ENCODE data around the gene QRFPR.
"Not testable (repeated sequence)": the region's sequence is repeated elsewhere in the genome, so short reads cannot be mapped to it uniquely, and the experiment has no call there.

QRFPR gene

DNA sequence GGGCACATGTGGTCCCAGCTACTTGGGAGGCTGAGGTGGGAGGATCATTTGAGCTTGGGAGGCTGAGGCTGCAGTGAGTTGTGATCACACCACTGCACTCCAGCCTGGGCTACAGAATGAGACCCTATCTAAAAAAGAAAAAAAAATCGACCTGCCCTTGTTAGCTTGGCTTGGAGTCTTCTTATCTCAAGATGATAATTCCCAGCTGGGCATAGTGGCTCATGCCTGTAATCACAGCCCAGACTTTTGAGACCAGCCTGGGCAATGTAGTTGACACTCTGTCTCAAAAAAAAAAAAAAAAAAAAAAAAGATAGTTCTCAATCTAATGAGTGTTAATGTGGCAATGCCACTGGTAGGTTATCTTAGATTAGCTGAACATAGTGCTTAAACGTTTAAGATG, 41.0 kb downstream of the QRFPR start:
- no peak for DNase-seq (ENCODE audit: low spot score)

DNA sequence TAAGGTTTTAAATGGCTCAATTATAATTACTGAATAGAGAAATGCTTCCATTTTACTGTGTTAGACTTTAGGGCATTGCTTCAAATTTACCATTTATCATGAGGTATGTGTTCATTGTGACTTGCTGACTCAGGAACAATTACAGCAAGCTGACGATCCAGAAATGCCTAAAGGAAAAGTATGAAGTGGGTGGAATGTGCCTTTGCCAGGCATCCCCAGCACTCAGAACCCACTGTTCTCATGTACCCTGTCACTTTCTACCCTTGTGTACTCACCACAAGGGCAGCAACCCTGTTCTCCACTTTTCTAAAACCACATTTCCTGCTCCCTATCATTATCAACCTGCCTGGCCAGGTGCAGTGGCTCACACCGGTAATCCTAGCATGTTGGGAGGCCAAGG, 41.5 kb downstream of the QRFPR start:
- DNase-seq (ENCODE audit: low spot score), result no peak

DNA sequence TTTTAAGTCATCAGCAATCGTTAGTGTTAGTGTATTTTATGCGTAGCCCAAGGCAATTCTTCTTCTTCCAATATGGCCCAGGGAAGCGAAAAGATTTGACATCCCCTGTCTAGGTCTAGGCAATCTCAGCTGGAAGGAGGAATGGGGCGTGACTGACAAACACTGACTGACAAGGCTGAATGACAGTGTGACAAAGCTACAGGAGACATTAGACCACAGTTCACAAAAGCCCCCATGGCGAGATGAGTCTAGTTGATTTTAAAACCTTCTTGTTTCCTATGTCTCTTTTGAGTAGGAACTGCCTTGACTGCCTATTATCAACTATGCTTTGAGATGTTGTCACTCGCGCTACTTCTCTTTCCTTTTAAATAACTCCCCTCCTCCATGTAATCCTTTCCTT, 42.3 kb downstream of the QRFPR start:
- DNase-seq (ENCODE audit: low spot score), result no peak

DNA sequence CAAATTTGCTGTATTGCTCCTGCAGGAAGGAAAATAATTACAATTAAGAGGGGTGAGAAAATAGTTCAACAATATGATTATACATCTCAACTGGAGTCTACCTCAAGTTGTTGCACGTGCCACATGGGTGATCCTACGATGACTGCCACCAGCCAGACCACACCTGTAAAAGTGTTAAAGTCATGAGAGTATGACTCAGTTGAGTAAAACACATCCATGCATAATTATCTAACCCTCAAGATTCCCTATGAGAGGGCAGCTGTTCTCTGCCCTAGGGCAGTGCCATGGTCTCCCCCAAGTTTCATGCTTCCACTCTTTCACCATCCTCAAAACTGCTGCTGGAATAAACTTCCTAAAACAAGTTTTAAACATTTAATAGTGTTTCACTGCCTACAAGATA, 44.1 kb downstream of the QRFPR start:
- no peak for DNase-seq (ENCODE audit: low spot score)

DNA sequence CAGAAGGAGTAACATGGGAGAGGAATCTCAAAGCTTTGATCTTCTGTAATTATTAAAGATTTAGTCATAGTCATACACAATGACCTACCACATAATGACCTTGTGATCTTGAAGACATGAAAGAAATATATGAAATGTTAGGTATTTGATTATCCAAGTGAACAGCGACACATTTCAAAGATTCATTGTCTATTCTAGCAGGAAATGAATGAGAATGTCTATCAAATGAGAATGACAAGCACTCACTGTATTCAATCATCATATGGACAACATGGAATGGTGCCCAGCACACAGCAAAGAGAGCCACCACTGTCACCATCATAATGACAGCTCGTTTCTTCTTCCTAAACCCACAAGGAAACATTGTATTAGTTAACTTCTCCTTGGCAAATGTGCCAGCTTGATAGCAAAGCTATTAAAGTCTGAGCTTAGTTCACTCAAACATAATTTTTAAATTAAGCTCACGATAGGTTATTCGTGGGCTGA, 50.6 kb downstream of the QRFPR start:
- no peak for DNase-seq (ENCODE audit: low spot score)

DNA sequence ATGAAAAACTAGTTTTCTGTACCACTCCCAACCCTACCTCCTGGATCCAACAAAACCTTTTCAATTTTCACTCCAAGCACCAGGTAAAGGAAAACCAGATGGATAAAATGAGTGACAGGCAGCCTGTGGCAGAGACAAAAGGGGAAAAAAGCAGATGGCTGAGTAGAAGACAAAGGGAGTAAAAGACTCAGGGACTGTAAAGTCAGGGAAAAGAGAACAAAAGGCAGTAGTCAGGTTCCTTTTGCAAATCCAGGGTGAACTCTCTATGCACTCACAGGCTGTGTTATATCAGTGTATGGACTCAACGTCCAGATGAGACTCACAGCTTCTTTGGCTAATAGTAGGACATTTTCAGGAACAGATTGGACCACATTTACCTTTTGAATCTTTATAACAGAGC, 54.2 kb downstream of the QRFPR start:
- DNase-seq (ENCODE audit: low spot score), result no peak

DNA sequence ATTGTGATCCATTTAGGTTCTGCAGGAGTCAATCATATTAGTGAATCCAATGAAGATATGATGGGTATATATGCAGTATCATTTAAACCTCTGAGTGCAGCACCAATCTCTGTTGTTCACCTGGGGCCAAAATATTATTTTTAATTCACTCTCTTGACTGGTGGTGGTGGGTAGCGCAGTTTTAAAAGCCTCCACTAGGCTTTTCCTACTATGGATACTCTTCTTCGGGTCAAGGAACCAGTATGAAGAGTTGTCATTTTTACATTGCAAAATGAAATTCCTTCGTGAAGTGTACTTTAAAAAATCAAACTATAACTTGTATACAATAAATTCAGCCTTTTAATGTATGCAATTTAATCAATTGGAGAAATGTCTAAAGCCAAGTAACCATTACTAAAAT, 56.5 kb downstream of the QRFPR start:
- no peak for DNase-seq (ENCODE audit: low spot score)

DNA sequence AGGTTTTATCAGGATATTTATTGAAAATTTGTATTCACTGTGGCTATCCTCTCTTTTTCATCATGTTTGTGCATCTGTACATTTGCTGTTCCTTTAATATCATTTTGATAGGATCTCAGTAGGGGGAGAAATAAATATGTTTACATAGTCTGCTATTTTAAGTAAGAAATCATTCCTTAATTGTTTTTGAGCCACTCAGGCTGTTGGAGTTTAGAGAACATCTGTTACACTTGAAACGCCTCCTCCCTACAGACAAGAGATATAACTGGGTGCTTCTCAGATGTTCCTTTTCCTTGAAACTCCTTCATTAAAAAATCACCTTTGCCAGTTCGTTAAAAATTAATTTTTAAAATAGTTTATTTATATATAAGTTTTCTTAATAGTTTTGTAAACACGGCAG, 59.4 kb downstream of the QRFPR start:
- no peak for DNase-seq (ENCODE audit: low spot score)

DNA sequence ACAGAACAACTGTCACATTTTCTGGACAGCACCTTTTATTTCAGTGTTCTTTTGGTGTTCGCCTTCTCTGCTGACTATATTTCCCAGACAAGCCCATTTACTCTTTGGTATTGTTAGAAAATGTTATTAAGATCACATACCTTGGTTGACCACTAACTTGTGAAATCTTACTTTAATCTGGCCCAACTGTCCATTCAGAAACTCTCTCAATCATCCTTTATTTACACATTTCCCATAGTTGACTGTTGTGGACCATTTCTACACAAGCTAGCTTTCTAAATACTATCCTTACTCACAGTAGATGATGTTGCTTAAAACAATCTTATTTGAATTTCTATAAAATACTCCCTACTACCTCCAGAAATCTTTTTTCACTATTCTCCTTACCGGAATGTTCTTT, 64.7 kb downstream of the QRFPR start:
- DNase-seq (ENCODE audit: low spot score), result no peak

DNA sequence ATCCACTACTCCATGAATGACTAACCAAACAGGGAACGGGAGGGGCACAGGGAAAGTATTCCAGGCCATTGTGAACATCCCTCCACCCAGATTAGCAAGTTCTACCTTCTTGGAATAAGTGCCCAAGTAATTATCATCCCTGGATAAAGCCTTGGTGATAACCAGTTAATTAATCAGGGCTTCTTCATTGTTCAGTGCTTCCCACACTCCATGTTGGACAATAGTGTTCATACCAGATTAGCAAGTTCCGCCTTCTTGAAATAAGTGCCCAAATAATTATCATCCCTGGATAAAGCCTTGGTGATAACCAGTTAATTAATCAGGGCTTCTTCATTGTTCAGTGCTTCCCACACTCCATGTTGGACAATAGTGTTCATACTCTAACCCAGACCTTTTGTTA, 67.4 kb downstream of the QRFPR start:
- not testable (repeated sequence) for DNase-seq (ENCODE audit: low spot score)

DNA sequence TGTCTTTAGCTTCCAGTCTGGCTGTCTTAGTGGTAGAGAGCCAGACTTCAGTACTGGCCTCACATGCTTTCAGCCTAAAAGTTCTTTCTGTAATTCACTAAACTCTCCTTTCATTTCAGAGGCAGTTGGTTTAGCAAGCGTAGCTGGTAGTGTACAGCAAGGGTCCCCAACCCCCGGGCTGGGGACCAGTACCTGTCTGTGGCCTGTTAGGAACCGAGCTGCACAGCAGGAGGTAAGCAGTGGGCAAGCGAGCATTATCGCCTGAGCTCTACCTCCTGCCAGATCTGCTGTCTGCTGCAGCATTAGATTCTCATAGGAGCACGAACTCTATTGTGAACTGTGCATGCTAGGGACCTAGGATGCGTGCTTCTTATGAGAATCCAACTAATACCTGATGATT, 72.0 kb downstream of the QRFPR start:
- DNase-seq (ENCODE audit: low spot score), result no peak

DNA sequence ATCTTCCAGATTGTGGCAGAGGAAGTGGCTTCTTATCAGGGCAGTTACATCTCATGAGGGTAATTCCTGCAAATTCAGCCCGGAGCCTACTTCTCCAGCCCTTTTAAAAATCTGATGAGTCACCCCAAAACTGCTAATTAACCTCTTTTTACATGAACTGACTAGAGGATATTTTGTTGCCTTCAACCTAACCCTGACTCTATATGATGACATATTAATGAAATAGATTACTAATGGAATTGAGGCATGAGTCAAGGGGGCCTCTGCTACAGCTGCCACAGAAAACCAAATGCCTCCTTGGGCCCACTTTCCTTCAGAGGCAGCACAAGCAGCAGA, 72.5 kb downstream of the QRFPR start:
- DNase-seq (ENCODE audit: low spot score), result no peak

DNA sequence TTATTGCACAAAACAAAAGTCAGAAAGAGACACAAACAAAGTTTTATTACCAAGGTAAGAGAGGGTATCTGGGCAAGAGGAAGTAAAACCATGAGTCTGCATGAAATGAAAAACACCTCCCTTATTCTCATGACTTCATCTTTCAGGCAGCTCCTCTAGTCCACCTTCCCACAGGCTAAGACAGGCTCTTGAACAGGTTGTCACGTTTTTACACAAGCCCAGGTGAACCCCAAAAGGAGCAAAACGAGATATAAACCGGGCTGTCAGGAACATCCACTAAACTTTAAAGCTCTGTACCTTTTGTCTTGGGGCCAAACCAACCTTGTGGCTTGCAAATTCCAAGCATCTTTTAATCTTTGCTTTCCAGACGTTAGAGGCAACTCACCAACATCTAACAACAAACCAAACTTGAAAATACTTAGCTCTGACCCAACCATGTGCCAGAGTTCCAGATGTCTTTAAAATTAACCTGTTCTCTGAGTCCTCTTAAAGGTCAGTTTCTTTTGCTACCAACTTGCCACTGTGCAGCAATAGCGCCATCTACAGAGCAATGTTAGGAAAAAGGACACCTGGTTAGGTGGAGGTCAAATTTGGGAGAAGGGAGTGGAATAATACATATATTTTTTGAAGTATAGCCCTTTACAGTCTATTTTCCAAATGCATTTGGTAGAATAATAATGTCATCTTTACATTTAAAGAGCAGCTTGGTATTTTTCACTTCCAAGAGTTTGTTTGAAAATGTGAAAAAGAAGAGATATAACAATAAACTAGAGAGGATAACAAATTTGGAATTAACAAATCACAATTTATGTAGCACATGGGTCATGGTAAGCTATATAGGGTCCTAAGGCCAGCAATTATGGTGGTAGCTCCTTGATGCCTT, 73.1 kb downstream of the QRFPR start:
- peak; percentile 24 for DNase-seq (ENCODE audit: low spot score)

DNA sequence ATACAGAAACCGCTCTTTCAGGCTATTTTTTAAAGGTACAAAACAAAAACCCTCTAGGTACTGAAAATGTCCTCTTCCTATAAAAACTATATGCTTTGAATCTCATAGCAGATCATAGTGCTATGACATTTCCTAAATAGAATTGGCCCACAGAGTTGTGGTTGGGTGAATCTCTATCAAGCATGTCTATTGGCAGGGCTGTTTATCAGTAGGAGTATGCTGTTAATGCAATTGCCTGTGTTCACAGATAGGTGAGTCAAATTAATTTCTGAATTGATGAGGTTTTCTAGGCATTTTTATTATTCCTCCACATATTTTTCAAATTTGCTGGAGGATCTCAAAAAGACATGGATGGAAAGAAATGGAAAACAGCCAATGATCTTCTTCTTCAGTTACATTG, 73.9 kb downstream of the QRFPR start:
- no peak for DNase-seq (ENCODE audit: low spot score)

DNA sequence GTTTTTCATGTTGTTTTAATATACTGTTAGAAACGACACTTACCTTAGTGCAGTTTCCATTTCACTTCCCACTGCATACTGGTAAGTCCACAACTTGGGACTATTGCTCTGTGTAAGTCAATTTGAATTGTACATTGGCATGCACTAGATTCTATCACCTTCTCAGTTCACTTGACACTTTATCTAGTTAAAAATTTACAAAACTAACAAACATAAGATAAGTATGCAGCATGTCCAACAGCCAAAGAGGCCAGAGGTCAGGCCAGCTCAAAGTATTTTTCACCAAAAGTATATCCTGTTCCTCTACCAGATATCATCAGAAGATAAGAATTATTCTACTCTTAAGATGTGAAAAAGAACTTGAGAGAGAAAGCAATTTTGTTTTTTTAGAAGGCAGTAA, 75.9 kb downstream of the QRFPR start:
- no peak for DNase-seq (ENCODE audit: low spot score)

DNA sequence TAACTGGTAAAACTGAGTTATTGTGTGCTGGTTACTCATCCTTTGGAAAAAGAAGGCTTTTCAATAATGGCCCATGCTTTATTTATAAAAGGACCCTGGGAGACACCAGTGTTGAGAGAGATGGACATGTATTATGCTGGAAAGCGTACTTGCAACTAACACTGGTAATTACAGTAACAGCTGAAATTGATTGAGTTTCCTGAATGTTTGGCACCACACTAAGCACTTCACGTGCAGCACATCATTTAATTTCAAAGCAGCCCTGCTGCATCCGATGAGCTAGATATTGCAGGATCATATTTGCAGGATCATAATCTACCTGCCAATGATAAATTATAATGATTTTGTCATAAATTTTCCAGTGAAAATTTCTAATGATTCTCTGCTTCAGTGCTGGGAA, 81.5 kb downstream of the QRFPR start:
- DNase-seq (ENCODE audit: low spot score), result no peak

DNA sequence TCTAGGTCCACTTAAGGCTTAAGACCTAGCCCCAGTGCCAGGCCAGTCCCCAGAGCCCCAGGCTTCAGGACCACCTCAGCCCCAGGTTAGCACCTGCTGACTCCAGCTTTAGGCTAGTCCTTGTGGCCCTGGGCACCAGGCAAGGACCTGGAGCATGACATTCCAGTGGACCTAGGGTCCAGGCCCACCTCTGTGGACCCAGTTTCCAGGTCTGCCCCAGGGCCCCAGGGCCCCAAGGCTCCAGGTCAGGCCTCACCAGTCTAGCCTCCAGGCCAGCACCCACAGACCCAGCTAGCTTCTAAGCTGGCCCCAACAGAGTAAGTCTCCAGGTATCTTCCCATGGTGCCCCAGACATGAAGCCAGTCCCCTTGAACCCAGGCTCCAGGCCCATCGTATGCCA, 97.5 kb downstream of the QRFPR start:
- DNase-seq (ENCODE audit: low spot score), result no peak

DNA sequence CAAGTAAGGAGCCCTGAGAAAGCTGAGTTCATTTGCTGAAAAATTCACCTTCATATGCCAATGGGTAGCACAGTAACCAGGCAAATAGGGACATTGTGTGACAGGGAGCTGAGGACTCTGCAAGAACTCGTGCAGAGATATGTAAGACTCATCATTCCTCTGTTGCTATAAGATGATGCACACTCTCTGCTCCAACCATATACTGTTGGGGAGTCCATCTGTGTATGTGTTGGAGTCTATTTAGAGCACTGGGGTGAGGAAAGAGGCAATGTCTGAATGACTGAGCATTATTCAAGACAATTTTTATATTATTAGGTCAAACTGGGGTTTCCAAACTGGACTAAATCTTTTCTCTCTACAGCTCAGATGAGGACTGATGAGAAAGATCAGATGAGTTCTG, 100.4 kb downstream of the QRFPR start:
- DNase-seq (ENCODE audit: low spot score), result no peak

DNA sequence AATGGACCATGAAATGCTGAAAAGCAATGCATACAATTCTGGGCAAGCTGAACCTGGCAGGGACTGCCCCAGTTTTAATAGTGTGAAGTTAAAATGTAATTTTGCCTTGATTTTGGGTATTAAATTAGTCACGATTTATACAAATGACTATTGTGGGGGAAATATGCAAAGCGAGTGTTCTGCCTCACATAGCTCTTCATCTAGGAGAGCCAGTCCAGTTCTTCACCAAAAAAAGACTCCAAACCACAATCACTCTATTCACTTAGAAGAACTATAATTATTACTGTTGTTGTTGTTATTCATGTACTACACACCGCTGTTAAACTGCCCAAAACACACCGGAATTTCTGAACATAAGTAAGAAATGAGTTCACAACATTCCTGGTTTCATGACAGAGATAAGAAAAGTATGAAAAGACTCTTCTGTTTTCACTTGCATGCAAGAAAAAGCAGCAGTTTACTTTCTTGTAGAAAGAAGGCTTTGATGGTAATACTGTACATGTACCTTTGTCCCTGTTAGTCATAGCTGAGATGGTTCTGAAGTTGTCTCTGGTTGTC, 101.9 kb downstream of the QRFPR start:
- no peak for DNase-seq (ENCODE audit: low spot score)

Measured in SK-N-DZ (cell line).